Prostate gland (tissue), 2 donors: ENCODE results near the gene SPRR5.

Experiments
- POLR2A ChIP-seq: fragments of 450-650 bp; IDR thresholded peaks from one replicate; pipeline ENCODE4 v1.6.1; 2016; ENCODE audit warnings: antibody characterized with exemption, mild to moderate bottlenecking
- TF ChIP-seq, protein P1 (sequence below), 4 experiments: fragments of 200-600 bp in 2 of 4; fragments of 450-650 bp in 2 of 4; sonication (generic) in 2 of 4; IDR thresholded peaks; 1 replicate in 3 of 4; 2 replicates in 1 of 4; pipeline ENCODE4 v1.5.1; 2016 to 2019; ENCODE audit warnings: antibody characterized with exemption in 4 of 4, mild to moderate bottlenecking in 2 of 4, moderate library complexity in 2 of 4

GRCh38 chr1:152968248-152968647, 21.2 kb downstream of the SPRR5 start:
- TF ChIP-seq, protein P1, sequence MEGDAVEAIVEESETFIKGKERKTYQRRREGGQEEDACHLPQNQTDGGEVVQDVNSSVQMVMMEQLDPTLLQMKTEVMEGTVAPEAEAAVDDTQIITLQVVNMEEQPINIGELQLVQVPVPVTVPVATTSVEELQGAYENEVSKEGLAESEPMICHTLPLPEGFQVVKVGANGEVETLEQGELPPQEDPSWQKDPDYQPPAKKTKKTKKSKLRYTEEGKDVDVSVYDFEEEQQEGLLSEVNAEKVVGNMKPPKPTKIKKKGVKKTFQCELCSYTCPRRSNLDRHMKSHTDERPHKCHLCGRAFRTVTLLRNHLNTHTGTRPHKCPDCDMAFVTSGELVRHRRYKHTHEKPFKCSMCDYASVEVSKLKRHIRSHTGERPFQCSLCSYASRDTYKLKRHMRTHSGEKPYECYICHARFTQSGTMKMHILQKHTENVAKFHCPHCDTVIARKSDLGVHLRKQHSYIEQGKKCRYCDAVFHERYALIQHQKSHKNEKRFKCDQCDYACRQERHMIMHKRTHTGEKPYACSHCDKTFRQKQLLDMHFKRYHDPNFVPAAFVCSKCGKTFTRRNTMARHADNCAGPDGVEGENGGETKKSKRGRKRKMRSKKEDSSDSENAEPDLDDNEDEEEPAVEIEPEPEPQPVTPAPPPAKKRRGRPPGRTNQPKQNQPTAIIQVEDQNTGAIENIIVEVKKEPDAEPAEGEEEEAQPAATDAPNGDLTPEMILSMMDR (IDR thresholded peaks at IDR 0.05) = no peak
- TF ChIP-seq POLR2A = no peak
